HG03097 (cell line): Measurements from ENCODE around the gene LARP4B.

Experiments used
- ATAC-seq: cut with Tn5 transposase; IDR thresholded peaks from one replicate; pipeline ENCODE4 v1.9.1; 2021; ENCODE audit not compliant: unreplicated experiment, low FRiP score

The LARP4B gene

DNA sequence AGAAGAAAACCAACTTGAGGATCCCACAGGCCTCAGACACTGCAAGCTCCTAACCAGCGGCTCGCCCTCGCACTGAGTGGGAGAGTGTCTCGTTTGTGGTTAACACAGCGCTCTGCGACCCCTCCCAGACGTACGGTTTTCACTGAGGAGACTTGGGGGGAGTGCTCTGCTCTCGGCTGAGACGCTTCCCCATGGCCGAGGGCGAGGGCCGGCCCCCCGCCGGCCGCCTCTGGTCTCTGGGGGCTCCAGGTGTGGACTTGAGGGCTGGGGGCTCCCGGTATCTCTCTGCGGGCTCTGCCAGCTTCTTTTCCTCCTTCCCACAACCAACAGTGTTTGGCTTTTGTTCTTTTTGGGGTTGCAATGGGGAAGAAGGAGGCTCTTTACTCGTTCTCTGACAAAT lies 118.7 kb downstream of the LARP4B start:
- ATAC-seq, result no peak

DNA sequence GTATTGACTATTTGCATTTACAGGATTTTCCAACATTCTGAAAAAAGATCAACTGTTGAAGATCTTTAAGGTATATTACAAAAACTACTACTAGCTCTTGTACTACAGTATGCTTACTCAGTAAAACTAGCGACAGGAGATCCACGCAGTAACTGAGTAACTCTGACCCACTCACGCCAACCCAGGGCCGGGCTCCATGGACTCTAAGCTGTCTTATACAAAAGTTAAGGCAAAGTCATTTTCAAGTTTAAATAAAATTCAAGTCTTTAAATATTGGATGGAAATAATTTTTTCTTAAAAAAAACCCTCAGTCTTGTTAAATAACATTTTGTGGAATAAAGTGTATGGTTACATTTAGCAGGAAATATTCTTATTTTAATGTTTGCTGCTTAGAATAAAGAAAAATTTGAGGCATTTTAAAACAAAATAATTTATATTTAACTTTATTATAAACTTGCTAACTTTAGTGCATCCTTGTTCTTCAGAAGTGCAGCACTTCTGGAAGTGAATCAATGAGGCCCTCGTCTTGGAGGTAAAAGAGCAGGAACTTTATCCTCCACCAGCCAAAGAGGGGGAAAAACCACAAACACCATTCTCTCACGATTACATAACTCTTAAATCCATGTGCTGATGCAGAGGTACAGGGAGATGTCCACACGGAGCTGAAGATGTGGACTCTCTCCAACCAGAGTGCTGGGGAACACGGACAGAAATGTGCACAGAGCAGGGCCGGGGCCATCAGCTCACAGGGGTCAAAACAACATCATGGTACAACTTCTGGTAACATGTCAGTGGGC lies 119.9 kb downstream of the LARP4B start:
- no peak for ATAC-seq

DNA sequence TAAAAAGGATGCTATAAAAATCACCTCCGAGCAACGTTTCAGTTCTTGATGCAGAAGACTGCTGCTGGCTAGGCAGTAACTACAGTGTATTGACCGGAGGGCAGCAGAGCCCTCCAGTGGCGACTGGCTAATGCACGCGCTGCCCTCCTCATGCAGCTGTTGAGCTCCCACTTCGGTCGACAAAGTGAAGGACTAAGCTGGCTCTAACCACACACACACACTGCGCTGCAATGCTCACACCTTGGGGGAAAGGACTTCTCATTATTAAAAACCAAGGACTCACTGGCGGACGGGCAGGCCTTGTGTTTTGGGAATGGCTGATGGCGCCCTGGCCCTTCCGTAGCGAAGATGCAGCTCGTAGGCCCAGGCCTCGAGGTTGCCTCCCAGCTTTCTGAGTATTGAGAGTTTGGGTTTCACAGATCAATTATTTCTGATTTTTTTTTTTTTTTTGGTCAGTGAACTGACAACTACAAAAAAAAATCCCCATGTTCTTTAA lies 121.1 kb downstream of the LARP4B start:
- ATAC-seq, result no peak

DNA sequence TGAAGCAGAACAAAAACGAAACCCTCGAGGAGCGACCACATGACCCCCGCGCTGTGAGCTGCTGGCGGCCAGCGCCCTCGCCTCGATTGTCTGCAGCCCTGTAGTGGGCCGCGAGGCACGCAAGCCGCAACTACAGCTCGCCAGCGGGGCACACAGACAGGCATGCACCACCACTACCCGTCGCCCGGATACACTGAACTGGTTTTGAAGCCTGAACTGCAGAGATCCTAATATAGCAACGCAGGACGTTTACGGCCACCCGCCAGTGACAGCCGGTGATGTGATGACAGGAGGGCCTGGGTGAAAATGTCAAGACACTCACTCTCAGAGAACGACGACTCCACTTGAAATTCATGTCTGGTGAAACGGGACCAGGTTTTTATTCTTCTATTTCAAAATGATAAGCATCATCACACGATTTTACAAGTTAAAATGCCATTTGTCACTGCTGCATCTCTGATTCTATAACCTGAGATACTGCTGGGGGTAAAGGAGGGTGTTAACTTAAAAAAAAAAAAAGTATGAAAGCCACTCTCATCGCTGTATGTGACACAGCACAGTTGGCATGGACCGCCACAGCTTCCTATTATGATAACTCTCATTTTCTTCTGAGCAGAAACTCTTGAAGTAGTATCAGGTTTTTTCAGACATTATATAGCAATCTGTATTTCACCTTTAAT lies 121.7 kb downstream of the LARP4B start:
- ATAC-seq, result no peak

DNA sequence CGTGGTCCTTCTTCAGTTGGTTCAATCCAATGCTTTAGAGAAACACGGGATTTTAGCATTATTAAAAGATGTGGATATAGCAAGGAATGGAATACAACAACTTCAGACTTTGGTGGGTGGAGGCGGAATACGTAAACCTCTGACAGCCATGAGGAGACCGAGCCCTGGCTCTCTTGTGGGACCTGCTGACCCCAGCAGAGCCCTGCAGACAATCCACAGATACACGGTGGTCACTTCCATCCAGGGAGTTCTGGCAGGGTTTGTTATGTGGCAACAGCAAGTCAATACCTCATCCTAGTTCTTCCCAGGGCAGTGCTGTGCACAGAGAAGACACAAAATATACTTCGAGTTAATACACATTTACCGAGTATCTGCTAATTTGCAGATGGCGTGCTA lies 123.5 kb downstream of the LARP4B start:
- ATAC-seq, result no peak

DNA sequence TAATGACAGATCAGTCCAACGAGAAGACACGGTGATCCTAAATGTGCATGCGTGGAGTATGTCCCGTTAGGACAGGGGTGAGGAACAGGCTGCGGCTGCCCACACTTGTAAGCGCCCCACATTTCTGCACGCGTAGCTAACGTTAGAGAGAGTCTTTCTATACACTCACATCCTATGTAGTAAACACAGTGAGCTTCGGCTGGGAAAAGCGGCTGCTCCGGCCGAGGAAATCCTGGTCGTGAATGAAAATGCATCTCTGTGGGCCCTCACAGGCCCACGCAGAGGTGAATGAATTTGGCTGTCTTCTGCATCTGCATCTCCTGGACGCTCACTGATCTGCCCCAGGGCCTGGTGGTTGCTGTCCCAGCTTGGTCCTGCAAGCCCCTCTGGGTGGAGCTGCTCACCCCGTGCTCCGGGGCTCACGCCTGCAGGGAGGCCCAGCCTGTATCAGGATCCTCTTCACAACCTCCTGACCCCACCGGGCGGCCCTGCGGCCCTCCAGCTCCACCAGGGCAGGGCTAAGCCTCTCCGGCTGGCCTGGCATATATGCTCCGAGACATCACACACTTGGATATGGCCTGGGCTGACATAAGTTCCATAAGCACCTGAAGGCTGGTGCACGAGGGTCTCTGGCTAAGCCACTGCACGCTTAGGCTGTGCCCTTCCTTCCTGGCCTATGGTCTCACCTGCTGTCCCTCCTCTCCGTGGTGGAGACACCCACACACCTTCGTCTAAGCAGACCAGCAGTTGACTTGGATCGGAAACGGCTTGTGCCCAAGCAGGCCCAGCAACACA lies 124.1 kb downstream of the LARP4B start:
- ATAC-seq, result no peak

DNA sequence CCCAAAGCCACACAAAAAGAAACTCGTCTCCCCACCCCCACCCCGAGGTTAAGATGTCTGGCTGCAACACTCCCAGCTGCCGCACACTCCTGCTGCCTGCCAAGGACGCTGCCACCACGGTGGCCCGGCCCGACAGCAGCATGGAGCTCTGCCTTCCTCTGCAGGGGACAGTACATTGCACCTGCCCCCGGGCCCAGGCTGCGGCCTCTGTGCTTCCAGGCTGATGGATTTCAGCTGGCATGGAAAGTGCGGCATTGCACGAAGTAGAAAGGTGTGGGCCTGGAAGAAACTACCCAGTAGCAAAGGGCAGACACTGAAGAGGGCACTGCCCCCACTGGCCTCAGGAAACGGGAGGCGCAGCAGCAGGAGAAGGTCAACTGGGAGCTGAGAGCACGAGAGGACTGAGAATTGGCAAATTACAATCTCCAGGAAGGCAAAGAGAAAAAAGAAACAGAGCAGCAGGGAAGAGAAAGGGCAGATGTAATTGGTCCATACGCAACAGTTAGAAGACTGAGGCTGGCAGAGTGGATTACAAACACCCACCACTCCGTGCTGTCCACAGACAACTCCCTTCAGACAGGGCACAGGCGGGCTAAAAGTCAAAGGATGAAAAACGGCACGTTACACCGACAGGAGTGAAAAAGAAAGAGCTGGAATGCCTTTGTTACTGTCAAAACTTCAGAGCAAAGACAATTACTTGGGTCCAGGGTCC lies 124.9 kb downstream of the LARP4B start:
- no peak for ATAC-seq

DNA sequence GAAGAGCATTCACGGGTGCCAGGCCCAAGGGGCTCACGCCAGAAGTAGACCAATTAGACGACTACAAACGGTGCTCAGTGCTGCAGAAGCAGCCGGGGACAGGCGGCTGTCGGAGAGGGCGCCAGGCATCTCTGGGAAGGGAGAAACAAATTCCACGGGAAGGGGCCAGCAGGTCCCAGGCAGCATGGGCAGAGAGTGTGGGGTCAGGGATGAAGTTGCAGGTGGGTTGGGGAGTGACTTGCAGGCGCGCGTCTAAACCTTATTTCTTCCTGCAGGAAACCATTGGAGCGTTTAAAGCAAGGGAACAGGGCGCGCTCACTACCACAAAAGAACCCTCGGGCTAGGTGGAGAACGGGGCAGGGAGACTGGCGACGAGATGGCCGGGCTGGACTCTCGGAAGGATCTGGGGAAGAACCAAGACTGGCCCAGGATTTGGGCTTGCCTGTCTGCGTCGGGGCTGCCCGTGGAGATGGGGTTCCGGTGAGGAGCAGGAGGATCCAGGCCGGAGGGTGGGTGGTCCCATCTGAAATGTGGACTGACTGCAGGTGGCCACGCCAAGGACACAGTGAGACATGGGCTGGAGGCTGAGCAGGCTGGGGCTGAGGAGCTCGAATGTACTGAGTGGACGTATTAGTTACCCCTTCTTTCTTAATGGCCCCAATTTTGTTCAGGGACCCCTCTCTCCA lies 125.7 kb downstream of the LARP4B start:
- no peak for ATAC-seq

DNA sequence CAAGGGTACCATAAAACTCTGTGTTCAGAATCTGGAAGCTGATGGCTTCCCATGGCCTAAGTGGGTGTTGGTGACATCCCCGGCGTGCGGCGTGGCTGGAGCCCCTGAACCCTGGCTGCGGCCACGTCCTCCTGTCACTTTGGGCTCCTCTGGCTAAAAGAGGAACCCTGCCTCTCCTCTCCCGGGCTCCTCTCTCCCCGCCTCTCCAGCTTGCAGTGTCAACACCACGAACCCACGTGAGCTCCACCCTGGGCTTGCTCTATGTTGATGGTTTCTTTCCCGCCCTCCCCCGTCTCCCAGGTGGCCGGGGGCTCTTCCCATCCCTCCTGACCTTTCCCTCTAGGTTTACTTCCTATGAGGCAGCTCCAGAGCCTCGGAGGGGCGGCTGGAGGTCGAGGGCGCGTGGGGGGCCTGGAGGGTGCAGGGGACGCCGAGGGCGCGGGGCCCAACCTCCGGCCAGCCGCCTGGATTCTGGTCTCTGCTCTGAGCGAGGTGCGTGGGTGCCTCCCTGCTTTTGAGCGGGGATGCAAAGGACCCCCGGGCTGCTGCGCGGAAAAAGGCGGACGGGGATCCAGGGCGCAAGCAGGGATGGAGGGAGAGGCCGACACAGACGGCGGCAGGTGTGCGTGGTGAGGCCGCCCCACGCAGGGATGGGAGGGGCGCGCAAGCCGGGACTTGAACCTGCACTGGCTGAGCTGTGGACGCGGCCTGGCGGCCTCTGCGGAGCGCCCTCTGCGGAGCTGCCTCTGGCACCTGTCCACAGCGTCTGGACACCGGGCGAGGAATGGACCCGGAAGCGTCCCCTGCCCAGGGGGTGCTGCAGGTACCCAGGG lies 126.5 kb downstream of the LARP4B start:
- no peak for ATAC-seq

DNA sequence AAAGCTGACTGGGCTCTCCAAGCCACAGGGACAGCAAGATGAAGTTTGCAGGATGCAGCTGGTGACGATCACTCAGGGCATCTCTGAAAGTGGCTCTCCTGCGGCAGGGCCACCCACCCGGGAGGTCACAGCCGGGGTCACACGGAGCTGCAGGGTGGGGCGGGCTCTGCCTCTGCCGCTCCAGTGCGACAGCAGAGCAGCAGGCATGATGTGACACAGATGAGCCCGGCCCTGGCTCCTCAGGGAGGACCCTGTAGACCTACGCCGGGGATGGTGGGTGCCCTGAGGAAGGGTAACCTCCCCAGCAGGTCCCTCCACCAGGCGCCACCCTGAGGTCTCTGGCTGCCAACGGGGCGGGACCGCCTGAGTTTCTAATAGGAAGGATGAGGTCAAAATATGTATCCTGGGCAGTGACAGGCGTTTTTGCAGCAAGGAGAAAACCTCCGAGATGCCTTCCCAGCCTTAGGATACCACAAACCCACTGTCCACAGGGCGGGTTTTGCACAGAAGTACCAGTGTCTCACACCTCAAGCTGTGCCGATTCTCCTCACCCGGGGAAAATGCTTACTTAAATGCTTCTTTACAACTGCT lies 127.2 kb downstream of the LARP4B start:
- no peak for ATAC-seq

DNA sequence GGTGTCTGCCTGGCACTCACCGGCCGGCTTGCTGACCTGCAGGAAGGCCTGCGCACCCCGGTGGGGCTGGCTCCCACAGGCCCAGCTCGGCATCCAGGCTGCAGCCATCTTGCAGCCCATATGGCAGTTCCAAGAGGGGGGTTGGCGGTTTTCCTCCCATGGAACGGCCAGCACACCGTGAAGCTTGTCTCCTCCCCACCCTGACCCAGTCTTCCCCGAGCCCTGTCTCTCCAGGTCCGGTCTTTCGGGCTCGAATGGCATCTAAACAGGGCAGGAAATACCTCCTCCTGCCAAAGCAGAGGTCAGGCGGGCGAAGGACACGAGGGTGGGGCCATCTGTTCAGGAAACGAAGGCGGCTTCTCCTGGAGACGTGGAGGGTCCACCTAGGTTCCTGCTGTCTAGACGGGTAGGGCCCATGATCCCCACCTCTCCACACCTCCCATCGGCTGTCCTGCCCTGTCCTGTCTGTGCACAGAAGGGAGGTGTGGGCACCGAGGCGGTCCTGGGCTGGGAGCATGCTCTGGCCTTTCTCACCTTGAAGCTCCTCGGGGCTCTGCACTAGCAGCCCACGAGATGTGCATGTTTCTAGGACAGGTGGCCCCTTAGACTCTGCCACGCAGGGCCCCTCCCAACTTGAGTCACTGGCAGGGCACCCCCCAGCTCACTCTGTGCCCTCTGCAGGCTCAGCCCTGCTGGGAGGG lies 128.3 kb downstream of the LARP4B start:
- no peak for ATAC-seq

DNA sequence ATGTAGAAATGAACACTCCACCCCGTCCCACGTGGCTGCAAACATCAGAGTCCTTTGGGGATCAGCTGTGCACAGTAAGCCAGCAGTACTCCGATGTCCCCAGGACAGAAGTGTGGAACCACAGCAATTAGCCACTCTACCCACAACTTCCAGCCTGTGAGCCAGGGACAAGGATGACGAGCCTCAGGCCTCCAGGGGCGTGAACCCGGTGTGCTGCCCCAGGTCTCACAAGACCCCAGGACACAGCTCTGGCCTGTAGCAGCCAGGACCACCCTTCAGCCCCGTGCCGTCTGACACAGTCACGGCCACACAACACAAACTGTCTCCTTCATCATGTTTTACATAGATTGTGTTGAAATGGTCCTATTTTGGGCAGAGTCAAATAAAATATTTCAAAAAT lies 129.0 kb downstream of the LARP4B start:
- no peak for ATAC-seq

DNA sequence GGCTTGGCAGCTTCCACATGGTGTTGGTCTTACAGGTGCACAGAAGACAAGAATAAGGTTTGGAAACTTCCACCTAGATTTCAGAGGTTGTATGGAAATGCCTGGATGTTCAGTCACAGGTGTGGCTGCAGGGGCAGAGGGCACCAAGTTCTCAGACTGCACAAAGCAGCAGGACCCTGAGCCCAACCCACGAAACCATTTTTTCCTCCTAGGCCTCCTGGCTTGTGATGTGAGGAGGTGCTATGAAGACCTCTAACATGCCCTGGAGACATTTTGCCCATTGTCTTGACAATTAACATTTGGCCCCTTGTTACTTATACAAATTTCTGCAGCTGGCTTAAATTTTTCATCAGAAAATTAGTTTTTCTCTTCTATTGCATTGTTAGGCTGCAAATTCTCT lies 134.3 kb downstream of the LARP4B start:
- no peak for ATAC-seq

DNA sequence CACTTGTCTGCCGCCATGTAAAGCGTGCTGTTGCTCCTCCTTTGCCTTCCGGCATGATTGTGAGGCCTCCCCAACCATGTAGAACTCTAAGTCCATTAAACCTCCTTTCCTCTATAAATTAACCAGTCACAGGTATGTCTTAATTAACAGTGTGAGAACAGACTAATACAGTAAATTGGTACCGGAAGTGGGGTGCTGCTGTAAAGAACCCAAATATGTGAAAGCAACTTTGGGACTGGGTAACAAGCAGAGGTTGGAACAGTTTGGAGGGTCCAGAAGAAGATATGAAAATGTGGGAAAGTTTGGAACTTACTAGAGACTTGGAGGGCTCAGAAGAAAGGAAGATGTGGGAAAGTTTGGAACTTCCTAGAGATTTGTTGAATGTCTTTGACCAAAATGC lies 135.3 kb downstream of the LARP4B start:
- no peak for ATAC-seq

DNA sequence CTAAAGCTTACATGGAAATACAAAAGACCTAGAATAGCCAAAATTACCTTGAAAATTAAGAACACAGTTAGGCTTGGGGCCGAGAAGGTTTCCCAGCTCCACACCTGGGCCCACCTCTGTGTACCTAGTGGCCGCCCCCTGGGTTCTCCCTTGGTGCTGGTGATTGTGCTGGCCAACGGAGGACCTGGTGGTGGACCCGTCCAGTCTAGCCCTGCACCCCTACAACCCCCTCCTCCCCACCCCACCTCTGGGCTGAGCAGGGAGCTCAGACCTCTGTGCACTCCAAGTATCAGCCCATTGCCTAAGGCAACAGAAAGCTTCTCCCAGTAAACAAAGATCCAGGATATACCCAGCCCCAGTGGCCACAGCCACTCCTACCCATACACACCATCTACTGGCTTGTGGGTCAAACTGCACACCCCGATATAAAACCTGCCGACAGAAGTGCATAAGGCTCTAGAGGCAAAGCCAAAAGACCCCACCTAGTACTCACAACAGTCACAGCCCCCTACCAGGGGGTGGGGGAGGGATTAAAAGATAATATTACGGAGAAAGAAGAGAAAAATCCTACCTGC lies 137.0 kb downstream of the LARP4B start:
- no peak for ATAC-seq

DNA sequence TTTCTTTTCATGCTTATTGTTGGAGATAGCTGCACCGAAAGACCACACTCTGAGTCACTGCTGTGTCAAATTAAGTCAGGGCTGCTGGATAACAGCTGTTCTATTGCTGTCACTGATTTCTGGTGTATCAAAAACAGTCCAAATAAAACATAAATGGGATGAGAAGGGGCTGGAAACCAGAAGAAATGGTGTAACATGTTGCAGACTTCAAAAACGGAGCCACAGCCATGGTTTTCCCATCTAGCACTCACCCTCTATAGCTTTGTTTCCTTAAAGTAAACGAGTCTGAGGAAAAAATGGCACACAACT lies 138.8 kb downstream of the LARP4B start:
- ATAC-seq, result no peak

DNA sequence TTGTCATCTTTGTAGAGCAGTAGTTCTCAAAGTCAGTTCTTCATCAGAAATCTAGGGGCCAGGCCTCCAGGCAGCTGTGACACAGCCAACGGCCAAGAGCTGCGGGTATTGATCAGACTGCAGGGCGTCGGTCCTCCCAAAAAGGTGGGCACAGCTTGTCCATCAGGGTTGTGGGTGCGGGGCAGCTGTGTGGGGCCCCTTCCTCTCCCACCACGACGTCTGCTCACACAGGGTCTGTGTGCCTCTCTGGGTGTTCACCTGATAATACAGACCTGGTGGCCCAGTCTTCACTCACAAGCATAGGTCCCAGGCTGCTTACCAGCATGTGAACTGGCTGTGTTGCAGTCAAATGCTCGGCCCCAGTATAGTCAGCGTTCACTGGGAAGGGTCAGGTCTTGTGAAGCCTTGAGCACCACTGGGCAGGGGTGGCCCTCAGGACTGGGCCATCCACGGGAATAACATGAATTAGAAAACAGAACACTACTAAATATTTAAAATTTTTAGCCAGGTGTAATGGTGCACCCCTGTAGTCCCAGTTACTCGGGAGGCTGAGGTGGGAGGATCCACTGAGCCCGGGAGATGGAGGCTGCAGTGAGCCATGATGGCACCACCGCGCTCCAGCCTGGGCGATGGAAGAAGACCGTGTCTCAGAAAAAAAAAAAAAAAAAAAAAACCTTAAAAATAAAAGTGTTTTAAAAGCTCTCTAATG lies 139.3 kb downstream of the LARP4B start:
- ATAC-seq, result no peak

DNA sequence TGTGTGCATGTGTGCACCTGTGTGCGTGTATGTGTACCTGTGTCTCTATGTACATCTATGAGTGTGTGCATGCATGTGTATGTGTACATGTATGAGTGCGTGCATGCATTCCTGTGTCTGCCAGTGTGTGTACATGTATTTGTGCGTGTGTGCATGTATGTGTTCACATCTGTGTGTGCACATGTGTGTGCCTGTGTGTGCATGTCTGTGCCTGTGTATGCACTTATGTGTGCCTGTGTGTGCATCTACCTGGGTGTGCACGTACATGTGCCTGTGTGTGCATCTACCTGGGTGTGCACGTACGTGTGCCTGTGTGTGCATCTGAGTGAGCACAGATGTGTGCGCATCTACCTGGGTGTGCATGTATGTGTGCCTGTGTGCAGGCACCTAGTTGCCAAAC lies 139.9 kb downstream of the LARP4B start:
- ATAC-seq, result no peak
